HG03460 (cell line): ENCODE results near the gene ZNF462.

Experiments used
- ATAC-seq: cut with Tn5 transposase; IDR thresholded peaks from one replicate; pipeline ENCODE4 v1.9.1; 2021; ENCODE audit not compliant: unreplicated experiment

ZNF462 gene

DNA sequence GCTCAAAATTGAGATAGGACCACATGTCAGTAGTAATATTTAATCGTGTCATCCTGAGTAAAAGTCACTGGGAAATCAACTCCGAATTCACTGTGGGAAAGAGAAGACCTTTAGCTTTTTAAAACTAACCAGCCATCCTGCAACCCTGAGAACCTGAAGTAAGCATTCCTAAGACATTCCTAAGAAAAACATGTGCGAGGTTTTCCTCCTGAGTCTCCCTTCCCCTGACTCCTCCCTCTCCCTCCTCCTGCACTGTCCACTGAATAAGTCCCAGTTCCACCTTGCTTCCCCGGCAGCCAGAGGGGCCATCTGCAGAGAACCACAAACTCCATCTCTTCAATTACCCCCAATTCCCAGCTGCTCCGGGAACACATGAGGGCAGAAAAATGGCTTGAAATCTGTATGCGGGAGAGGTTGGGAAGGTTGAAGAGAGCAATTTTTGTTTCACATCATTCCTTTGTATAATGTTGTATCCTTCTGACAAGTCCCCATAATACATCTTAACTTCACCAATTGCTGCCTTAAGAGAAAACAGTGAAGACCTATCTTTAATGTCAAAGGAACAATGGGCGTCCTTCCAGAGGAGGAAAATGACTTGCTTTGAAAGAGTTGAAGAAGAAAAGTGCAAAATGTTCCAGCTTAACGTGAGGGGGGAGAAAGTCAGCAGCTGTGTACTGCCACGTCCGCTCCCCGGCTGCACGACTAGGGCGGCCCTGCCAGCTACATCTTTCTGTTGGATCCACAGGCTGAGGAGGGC is 186.3 kb downstream of the ZNF462 start:
- no peak for ATAC-seq

DNA sequence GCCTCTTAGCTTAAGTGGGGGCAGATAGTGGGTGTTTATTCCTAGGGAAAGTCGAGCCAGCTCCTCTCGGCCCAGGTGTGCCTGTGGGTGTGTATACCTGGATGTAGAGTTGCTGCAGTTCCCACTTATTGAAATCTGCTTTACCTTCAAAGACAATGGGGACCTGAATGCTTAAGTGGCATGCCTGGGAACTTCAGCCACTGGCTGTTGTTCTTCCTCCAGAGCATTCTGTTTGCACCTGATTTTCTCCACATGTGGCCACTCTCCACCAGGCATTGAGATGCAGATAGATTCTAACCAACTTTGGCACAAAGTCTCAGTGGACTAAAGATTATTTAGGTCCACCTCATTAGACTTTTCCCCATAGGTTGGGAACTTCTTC is 186.8 kb downstream of the ZNF462 start:
- no peak for ATAC-seq

DNA sequence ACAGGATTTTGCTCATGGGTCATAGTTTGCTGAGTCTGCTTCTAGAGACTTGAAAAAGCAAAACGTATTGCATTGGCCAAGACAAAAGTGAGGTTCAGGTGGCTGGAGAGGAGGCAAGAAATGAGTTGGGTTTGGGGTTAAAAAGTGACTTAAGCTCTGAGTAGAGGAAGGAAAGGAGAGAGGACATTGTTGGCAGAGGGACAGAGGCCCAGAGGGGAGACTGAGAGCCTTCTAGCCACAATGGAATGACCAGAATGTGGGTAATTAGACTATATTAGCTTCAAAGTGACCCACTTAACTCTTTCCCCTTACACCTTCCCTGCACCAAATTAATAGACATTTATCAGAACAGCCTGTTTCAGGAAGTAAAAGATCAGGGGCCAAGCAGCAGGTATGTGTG is 188.4 kb downstream of the ZNF462 start:
- ATAC-seq: no peak

DNA sequence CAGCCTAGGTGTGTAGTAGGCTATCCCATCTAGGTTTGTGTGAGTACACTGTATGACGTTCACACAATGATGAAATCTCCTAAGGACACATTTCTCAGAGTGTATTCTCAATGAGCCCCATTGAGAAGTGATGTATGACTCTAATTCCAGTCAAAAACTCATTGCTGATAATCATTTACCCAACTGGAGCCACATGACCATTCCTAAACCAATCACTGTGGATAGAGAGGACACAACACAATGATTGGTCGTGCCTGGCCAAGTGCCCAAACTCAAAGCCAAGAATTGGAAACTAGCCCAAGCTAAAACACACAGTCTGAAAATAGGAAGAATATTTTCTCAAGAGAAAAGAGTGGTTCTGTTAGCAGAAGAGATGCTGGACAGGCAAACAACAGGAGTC is 191.2 kb downstream of the ZNF462 start:
- ATAC-seq: no peak

DNA sequence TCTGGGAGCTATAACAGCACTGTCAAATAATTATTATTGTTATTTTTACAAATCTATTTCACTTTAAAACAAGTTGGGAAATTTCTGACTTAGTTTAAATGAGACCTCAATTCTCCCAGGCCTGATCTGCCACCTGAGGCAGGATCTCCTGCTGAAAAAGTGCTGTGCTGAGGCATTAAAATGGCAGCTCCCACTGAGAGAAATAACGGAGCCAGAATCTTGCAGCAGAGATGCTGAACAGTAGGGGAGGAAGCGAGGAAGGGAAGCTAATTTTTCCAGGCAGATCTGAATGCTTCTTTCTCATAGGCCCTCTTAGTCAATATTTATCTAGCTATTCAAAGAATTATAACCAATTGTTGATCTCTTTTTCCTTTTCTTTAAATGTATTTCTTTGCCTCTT is 196.3 kb downstream of the ZNF462 start:
- no peak for ATAC-seq

DNA sequence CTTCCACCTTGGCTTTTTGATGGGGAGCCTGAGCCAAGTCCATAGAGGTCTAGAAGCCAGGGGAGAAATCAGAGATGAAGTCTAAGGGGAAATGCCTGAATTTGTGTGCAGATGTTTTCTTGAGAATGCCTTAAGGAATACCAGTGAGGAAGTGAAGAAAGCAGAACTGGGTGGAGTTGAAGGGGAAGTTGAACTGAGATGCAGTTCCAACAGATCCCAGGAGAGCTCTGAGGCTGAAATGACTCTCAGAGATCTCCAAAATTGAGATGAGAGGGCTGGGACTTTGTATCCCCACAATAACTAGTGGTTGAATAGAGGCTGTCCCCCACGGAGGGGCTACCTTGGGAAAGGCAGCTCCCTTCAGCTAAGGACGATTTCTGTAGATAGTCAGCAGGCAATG is 197.1 kb downstream of the ZNF462 start:
- ATAC-seq: no peak
